ENCODE results near the gene SEMA5B.

DNA sequence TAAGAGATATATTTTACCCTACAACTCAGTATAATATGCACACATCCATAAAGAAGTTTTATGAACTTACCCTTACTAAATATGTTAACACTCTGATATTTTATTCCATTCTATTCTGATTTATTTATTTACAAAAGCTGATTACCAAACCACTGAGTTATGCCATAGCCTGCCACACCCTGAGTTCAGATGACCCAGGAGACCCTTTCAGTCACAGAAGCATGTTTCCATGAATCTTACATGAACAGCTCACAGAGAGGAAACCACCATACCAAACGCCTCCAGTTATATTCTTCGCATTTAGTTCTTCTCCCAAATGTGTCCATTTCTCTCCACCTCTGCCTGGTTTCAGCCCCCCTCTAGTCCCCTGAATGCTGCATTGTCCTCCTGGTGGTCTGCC lies 103.5 kb downstream of the SEMA5B start:
- no peak for TF ChIP-seq POLR2AphosphoS5 (IDR thresholded peaks at IDR 0.05; ENCODE audit: control insufficient read depth, insufficient read depth, low read depth, low read length)
- TF ChIP-seq CCAR2 (IDR thresholded peaks at IDR 0.05; ENCODE audit: low read depth, low read length): no peak
- TF ChIP-seq MYC (IDR thresholded peaks at IDR 0.05; ENCODE audit: low read depth, low read length): no peak
- no peak for TF ChIP-seq MYC (CRISPR knock-in tag; IDR thresholded peaks at IDR 0.05; ENCODE audit: borderline replicate concordance, low read depth)
- no peak for TF ChIP-seq CREB1 (IDR thresholded peaks at IDR 0.05)
- TF ChIP-seq CREB1 (CRISPR knock-in tag; IDR thresholded peaks at IDR 0.05): no peak
- TF ChIP-seq RCOR1 (IDR thresholded peaks at IDR 0.05; ENCODE audit: borderline replicate concordance in 1 of 2, low read depth in 2 of 2, low read length in 2 of 2): no peak
- TF ChIP-seq, protein P1, sequence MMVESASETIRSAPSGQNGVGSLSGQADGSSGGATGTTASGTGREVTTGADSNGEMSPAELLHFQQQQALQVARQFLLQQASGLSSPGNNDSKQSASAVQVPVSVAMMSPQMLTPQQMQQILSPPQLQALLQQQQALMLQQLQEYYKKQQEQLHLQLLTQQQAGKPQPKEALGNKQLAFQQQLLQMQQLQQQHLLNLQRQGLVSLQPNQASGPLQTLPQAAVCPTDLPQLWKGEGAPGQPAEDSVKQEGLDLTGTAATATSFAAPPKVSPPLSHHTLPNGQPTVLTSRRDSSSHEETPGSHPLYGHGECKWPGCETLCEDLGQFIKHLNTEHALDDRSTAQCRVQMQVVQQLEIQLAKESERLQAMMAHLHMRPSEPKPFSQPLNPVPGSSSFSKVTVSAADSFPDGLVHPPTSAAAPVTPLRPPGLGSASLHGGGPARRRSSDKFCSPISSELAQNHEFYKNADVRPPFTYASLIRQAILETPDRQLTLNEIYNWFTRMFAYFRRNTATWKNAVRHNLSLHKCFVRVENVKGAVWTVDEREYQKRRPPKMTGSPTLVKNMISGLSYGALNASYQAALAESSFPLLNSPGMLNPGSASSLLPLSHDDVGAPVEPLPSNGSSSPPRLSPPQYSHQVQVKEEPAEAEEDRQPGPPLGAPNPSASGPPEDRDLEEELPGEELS (CRISPR knock-in tag; IDR thresholded peaks at IDR 0.05; ENCODE audit: borderline replicate concordance): no peak
- TF ChIP-seq, protein P2, sequence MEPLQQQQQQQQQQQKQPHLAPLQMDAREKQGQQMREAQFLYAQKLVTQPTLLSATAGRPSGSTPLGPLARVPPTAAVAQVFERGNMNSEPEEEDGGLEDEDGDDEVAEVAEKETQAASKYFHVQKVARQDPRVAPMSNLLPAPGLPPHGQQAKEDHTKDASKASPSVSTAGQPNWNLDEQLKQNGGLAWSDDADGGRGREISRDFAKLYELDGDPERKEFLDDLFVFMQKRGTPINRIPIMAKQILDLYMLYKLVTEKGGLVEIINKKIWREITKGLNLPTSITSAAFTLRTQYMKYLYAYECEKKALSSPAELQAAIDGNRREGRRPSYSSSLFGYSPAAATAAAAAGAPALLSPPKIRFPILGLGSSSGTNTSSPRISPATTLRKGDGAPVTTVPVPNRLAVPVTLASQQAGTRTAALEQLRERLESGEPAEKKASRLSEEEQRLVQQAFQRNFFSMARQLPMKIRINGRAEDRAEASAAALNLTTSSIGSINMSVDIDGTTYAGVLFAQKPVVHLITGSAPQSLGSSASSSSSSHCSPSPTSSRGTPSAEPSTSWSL (CRISPR knock-in tag; IDR thresholded peaks at IDR 0.05; ENCODE audit: borderline replicate concordance): no peak
- no peak for TF ChIP-seq TAL1 (IDR thresholded peaks at IDR 0.05)
- TF ChIP-seq EP300 (IDR thresholded peaks at IDR 0.05; ENCODE audit: low read length): no peak
- TF ChIP-seq ZNF146 (CRISPR knock-in tag; IDR thresholded peaks at IDR 0.05; ENCODE audit: unreplicated experiment): no peak
- TF ChIP-seq ZZZ3 (IDR thresholded peaks at IDR 0.05): no peak
- TF ChIP-seq FOXJ2 (tag; IDR thresholded peaks at IDR 0.05): no peak
- TF ChIP-seq NCOR1 (IDR thresholded peaks at IDR 0.05): no peak
- no peak for TF ChIP-seq CREM (IDR thresholded peaks at IDR 0.05; ENCODE audit: low read depth)

All from K562 (cell line).